Neuronal stem cell (in vitro differentiated cells): ENCODE measurements around the gene MFSD1. TPM values are rescaled to one million over a fixed set of nuclear protein-coding genes. Genes with fewer than 3 reads are reported as not detected.
A peak's percentile ranks its signal among the peaks of the same experiment; 100 is the strongest.

Experiments
- DNase-seq: peaks from one replicate; pipeline ENCODE4 v3.0.0-alpha.2; 2013; ENCODE audit warnings: low spot score
- H2AFZ ChIP-seq: one replicate; pipeline ENCODE4 v1.6.1; 2013; ENCODE audit warnings: mild to moderate bottlenecking, low read length, inconsistent platforms
- H2AK5ac ChIP-seq: 2 replicates; pipeline ENCODE4 v1.6.1; 2013; ENCODE audit warnings: low read depth, mild to moderate bottlenecking, inconsistent platforms, low read length, moderate library complexity, mixed read lengths
- H2BK120ac ChIP-seq: 2 replicates; pipeline ENCODE4 v1.6.1; 2013; ENCODE audit warnings: low read depth, mild to moderate bottlenecking, inconsistent platforms, low read length, moderate library complexity, mixed read lengths
- H2BK12ac ChIP-seq: one replicate; pipeline ENCODE4 v1.6.1; 2013; ENCODE audit warnings: low read length, inconsistent platforms
- H2BK15ac ChIP-seq: 2 replicates; pipeline ENCODE4 v1.6.1; 2013; ENCODE audit warnings: mild to moderate bottlenecking, low read length, inconsistent platforms, mixed read lengths
- H2BK5ac ChIP-seq: one replicate; pipeline ENCODE4 v1.6.1; 2013; ENCODE audit warnings: inconsistent platforms, mild to moderate bottlenecking, low read length, moderate library complexity
- H3K14ac ChIP-seq: one replicate; pipeline ENCODE4 v1.6.1; 2013; ENCODE audit warnings: low read length, inconsistent platforms
- H3K18ac ChIP-seq: 2 replicates; pipeline ENCODE4 v1.6.1; 2013; ENCODE audit warnings: low read length, inconsistent platforms
- H3K23ac ChIP-seq: 2 replicates; pipeline ENCODE4 v1.6.1; 2013; ENCODE audit warnings: low read depth, mild to moderate bottlenecking, mixed read lengths, low read length, inconsistent platforms; ENCODE audit not compliant: poor library complexity
- H3K27ac ChIP-seq: replicated peaks from 3 replicates; pipeline ENCODE4 v1.5.1; 2013; ENCODE audit warnings: low read length, inconsistent platforms
- H3K27me3 ChIP-seq, 3 experiments: 2 replicates each; pipeline ENCODE4 v1.6.1; 2013; ENCODE audit warnings: low read length in 3 of 3, mild to moderate bottlenecking in 2 of 3, inconsistent platforms in 1 of 3, low read depth in 1 of 3, mixed read lengths in 1 of 3, moderate library complexity in 1 of 3; ENCODE audit not compliant: control insufficient read depth in 3 of 3, insufficient read depth in 3 of 3
- H3K36me3 ChIP-seq, 2 donors: replicated peaks in 1 of 2; 2 replicates each; pipeline ENCODE4 v1.6.1; 2013; ENCODE audit warnings: low read length in 2 of 2; ENCODE audit not compliant: control insufficient read depth in 2 of 2, insufficient read depth in 2 of 2
- H3K4ac ChIP-seq: 2 replicates; pipeline ENCODE4 v1.6.1; 2013; ENCODE audit warnings: inconsistent platforms, mild to moderate bottlenecking, low read length, moderate library complexity
- H3K4me1 ChIP-seq, 2 donors: 1 replicate in 1 of 2; 2 replicates in 1 of 2; pipeline ENCODE4 v1.6.1; 2013; ENCODE audit warnings: low read length in 2 of 2, low read depth in 1 of 2; ENCODE audit not compliant: control insufficient read depth in 2 of 2, insufficient read depth in 1 of 2
- H3K4me2 ChIP-seq: one replicate; pipeline ENCODE4 v1.6.1; 2013; ENCODE audit warnings: mild to moderate bottlenecking, low read length, inconsistent platforms; ENCODE audit not compliant: insufficient read depth, poor library complexity, severe bottlenecking
- H3K4me3 ChIP-seq, 2 donors: 2 replicates each; pipeline ENCODE4 v1.5.1; 2013; ENCODE audit warnings: low read length in 2 of 2, mild to moderate bottlenecking in 2 of 2, inconsistent platforms in 1 of 2, moderate library complexity in 1 of 2
- H3K79me1 ChIP-seq: one replicate; pipeline ENCODE4 v1.6.1; 2013; ENCODE audit warnings: low read depth, mild to moderate bottlenecking, inconsistent platforms, low read length, moderate library complexity
- H3K9ac ChIP-seq: one replicate; pipeline ENCODE4 v1.6.1; 2013; ENCODE audit warnings: mild to moderate bottlenecking, low read depth, low read length, inconsistent platforms; ENCODE audit not compliant: poor library complexity
- H3K9me3 ChIP-seq, 2 donors: replicated peaks in 1 of 2; 2 replicates each; pipeline versions ENCODE3 to v1.6.1; 2013; ENCODE audit warnings: low read length in 2 of 2, mild to moderate bottlenecking in 2 of 2, inconsistent platforms in 1 of 2, low read depth in 1 of 2, mixed read lengths in 1 of 2, moderate library complexity in 1 of 2; ENCODE audit not compliant: control insufficient read depth in 2 of 2, insufficient read depth in 1 of 2
- H4K8ac ChIP-seq: one replicate; pipeline ENCODE4 v1.6.1; 2013; ENCODE audit warnings: low read depth, mild to moderate bottlenecking, inconsistent platforms, low read length, moderate library complexity
- H4K91ac ChIP-seq: one replicate; pipeline ENCODE4 v1.6.1; 2013; ENCODE audit warnings: low read length, low read depth, mild to moderate bottlenecking, inconsistent platforms; ENCODE audit not compliant: poor library complexity
- WGBS, 2 donors: extraction: QIAGEN DNeasy Blood & Tissue Kit; methylation state at CpG; one replicate each; pipeline ENCODE4 v1.1.7; 2013; ENCODE audit warnings: missing lambda C conversion rate in 2 of 2, mixed read lengths in 1 of 2; ENCODE audit not compliant: insufficient read length in 2 of 2, insufficient replicate concordance in 1 of 2; ENCODE audit errors: extremely low coverage in 2 of 2; 5-methylcytosine and 5-hydroxymethylcytosine counted together
- polyA plus RNA-seq, 2 experiments: library from polyadenylated mRNA; stranded (reverse); fragments of 200-250 nt; gene quantifications; one replicate each; pipeline ENCODE4 v1.2.3, GENCODE V29; 2013

MFSD1 gene
- 4.2 TPM for polyA plus RNA-seq (2013, experiment 1 of 2)
- polyA plus RNA-seq (2013, experiment 2 of 2), result 3.4 TPM

GRCh38 chr3:158801696-158802408 is at the start of gene MFSD1:
Gene MFSD1 (plus strand): TSS chr3:158802054. CDS start chr3:158802153, 99 bp downstream.
- no peak within 1 kb of the TSS for H2BK12ac ChIP-seq
- peak within 1 kb of the TSS; percentile 68 for H4K8ac ChIP-seq
- H3K4ac ChIP-seq, result no peak within 1 kb of the TSS
- H2BK5ac ChIP-seq, result no peak within 1 kb of the TSS
- WGBS, 2 donors, result no CpG with 5 or more reads among the region's 61 CpGs
- no peak within 1 kb of the TSS for H2BK120ac ChIP-seq
- H3K79me1 ChIP-seq, result no peaks in the 10 kb centered on the region
- peak within 1 kb of the TSS; percentile 75 for H3K23ac ChIP-seq
- no peaks in the 10 kb centered on the region for H3K9me3 ChIP-seq
- no peak within 1 kb of the TSS for H3K14ac ChIP-seq
- H3K36me3 ChIP-seq, result no peaks in the 10 kb centered on the region
- peak within 1 kb of the TSS; percentile 72 for H3K4me2 ChIP-seq
- H3K4me1 ChIP-seq, result no peaks in the 10 kb centered on the region
- H4K91ac ChIP-seq, result no peak within 1 kb of the TSS
- peak within 1 kb of the TSS; percentile 79 to 88 for H3K4me3 ChIP-seq
- H3K27ac ChIP-seq, result no peak within 1 kb of the TSS
- H3K27me3 ChIP-seq, result peaks cover 0 to 16% (median 8%) of the 10 kb centered on the region in 3 experiments
- H3K18ac ChIP-seq, result peak within 1 kb of the TSS; percentile 5
- H2AFZ ChIP-seq, result peak within 1 kb of the TSS; percentile 97
- peak; percentile 82 for DNase-seq
- H2BK15ac ChIP-seq, result no peak within 1 kb of the TSS
- no peak within 1 kb of the TSS for H2AK5ac ChIP-seq
- peak within 1 kb of the TSS; percentile 73 for H3K9ac ChIP-seq

DNA sequence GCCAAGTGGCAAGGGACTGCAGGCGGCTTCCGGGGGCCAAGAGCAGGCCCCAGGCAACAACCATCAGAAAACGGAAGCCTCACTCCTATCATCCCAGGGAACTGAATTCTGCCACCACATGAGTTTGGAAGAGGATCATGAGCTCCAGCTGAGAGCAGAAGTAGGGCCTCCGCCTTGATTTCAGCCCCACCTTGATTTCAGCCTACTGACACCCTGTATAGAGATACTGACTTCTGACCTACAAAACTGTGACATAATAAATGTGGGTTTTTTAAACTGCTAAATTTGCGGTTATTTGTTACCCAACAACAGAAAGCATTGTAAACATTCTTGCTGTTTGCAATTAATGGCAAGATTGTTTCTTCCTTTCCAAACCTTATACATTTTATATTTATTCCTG is 48.0 kb upstream of the MFSD1 start:
- no peak overlapping the region for H2BK5ac ChIP-seq
- WGBS, 2 donors, result no CpG with 5 or more reads among the region's 5 CpGs
- no peak overlapping the region for H4K91ac ChIP-seq
- no peak overlapping the region for H3K23ac ChIP-seq
- H2BK120ac ChIP-seq, result no peak overlapping the region
- H3K18ac ChIP-seq, result no peak overlapping the region
- H3K36me3 ChIP-seq, result no peaks in the 10 kb centered on the region
- no peaks in the 10 kb centered on the region for H3K79me1 ChIP-seq
- H3K27me3 ChIP-seq, result no peaks in the 10 kb centered on the region
- H2AK5ac ChIP-seq, result no peak overlapping the region
- H2AFZ ChIP-seq, result no peak overlapping the region
- H3K4me1 ChIP-seq, result no peaks in the 10 kb centered on the region
- DNase-seq, result no peak
- H3K4me3 ChIP-seq, result no peak overlapping the region
- no peak overlapping the region for H3K27ac ChIP-seq
- no peak overlapping the region for H3K4me2 ChIP-seq
- no peak overlapping the region for H2BK12ac ChIP-seq
- H3K9me3 ChIP-seq, result no peaks in the 10 kb centered on the region
- H3K4ac ChIP-seq, result no peak overlapping the region
- no peak overlapping the region for H3K9ac ChIP-seq
- H4K8ac ChIP-seq, result no peak overlapping the region
- H3K14ac ChIP-seq, result no peak overlapping the region
- no peak overlapping the region for H2BK15ac ChIP-seq

DNA sequence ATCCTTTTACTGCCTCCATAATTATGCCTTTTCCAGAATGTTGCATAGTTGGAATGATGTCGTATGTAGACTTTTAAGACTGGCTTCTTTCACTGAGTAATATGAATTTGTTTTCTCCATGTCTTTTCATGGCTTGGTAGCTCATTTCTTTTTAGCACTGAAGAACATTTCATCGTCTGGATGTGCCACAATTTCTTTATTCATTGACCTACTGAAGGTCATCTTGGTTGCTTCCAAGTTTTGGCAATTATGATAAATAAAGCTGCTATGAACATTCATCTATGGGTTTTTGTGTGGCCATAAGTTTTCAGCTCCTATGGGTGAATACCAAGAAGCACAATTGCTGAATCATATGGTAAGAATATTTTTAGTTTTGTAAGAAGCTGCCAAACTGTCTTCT is 46.4 kb upstream of the MFSD1 start:
- no CpG with 5 or more reads among the region's 2 CpGs for WGBS, 2 donors
- H3K9ac ChIP-seq, result no peak overlapping the region

GRCh38 chr3:158761350-158761749 is 40.5 kb upstream of the MFSD1 start:
- Histone ChIP-seq H3K4me2 (no peak overlapping the region), H3K18ac (no peak overlapping the region), H3K36me3 (no peaks in the 10 kb centered on the region), H2BK5ac (no peak overlapping the region), H2BK12ac (no peak overlapping the region), H3K9ac (no peak overlapping the region), H3K27ac (no peak overlapping the region), H2BK120ac (no peak overlapping the region), H3K4me1 (peaks cover 0 to 2% of the 10 kb centered on the region in 2 donors), H3K14ac (no peak overlapping the region), H3K4me3 (no peak overlapping the region), H2BK15ac (no peak overlapping the region), H3K79me1 (no peaks in the 10 kb centered on the region), H3K23ac (no peak overlapping the region), H4K91ac (no peak overlapping the region), H3K27me3 (peaks cover 0 to 2% (median 0%) of the 10 kb centered on the region in 3 experiments), H3K4ac (no peak overlapping the region), H3K9me3 (no peaks in the 10 kb centered on the region), H2AFZ (no peak overlapping the region), H2AK5ac (no peak overlapping the region), H4K8ac (no peak overlapping the region)
- WGBS, 2 donors, result no CpG with 5 or more reads among the region's 3 CpGs
- no peak for DNase-seq

More for the DNA sequence above, 46.4 kb upstream of the MFSD1 start:
- no peak overlapping the region for H3K27ac ChIP-seq
- no peak overlapping the region for H4K91ac ChIP-seq
- no peak overlapping the region for H2BK15ac ChIP-seq
- no peaks in the 10 kb centered on the region for H3K9me3 ChIP-seq
- H3K4me3 ChIP-seq, result no peak overlapping the region
- H3K79me1 ChIP-seq, result no peaks in the 10 kb centered on the region
- H2AK5ac ChIP-seq, result no peak overlapping the region
- no peak overlapping the region for H2BK5ac ChIP-seq
- H3K4me2 ChIP-seq, result no peak overlapping the region
- no peak overlapping the region for H3K4ac ChIP-seq
- no peaks in the 10 kb centered on the region for H3K36me3 ChIP-seq
- no peak overlapping the region for H2BK12ac ChIP-seq
- no peak for DNase-seq
- no peak overlapping the region for H3K14ac ChIP-seq
- H2AFZ ChIP-seq, result no peak overlapping the region
- H3K23ac ChIP-seq, result no peak overlapping the region
- H4K8ac ChIP-seq, result no peak overlapping the region
- no peak overlapping the region for H3K18ac ChIP-seq
- H3K4me1 ChIP-seq, result no peaks in the 10 kb centered on the region
- no peaks in the 10 kb centered on the region for H3K27me3 ChIP-seq
- no peak overlapping the region for H2BK120ac ChIP-seq
